Measurements from ENCODE around the gene LTV1. TPM values are rescaled to one million over a fixed set of nuclear protein-coding genes. Genes with fewer than 3 reads are reported as not detected.

The LTV1 gene
- total and polyA plus RNA-seq, 4 donors, result 14.0 to 25.5 (median 21.8) TPM

DNA sequence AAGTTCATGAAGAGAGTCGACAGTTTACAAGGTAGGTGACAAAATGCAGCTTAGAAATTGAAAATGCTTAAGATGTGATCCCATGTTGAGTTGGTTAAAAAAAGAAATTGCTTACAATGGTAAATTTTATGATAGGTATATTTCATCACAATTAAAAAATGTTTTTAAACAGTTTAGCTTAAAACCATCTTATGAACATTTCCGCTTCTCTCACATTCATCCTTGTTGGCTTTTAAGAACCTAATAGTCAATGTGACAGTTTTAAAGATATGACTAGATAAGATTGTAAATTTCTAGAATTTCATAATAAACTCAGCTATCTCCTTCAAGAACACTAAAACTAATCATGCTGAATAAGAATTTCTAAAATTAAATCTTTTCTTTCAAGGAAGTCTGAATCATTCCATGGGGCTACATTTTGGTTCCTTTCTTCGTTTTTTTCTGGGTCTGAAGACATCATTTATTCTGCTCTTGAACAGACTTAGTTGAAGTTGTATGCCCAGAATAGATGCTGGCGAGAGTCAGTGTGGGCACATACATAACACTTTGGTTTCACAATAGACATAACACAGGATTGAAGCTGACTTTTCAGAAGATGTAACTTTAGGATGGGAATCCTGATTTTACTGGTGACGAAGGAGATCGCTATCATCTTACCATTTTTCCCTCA lies 35.9 kb upstream of the LTV1 start:
- WGBS (ENCODE audit: insufficient coverage), result 100% methylated on average over 1 of the region's 6 CpGs
- Histone ChIP-seq H3K4me1 (ENCODE audit: control insufficient read depth, insufficient read depth, low read length) (no peaks in the 10 kb centered on the region), H3K36me3 (ENCODE audit: control insufficient read depth, insufficient read depth, low read length) (no peaks in the 10 kb centered on the region), H3K9me3 (ENCODE audit: control insufficient read depth, insufficient read depth, low read length) (no peaks in the 10 kb centered on the region), H3K27ac (ENCODE audit: low read depth, low read length) (no peak overlapping the region), H3K27me3 (ENCODE audit: control insufficient read depth, insufficient read depth, low read length) (no peaks in the 10 kb centered on the region), H3K4me3 (ENCODE audit: low read depth, low read length) (no peak overlapping the region)
- DNase-seq (ENCODE audit: low read depth in 4 of 6, low spot score in 6 of 6), result no peak

DNA sequence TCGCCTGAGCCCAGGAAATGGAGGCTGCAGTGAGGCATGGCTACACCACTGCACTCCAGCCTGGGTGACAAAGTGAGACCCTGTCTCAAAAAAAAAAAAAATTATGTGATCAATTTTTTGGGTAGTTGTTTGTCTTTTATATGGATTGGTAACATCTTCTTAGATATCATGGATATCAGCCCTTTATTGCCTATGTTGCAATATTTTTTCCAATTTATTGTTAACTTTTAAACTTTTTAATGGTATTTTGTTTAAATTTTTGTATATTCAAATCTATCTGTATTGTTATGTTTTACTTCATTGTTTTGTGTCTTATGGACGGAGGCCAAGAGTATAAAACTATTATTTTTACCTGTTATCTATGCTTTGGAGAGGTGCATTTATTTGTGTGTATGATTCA lies 32.4 kb upstream of the LTV1 start:
- H3K27ac ChIP-seq (ENCODE audit: low read depth, low read length), result no peak overlapping the region
- 90% methylated on average over 1 of the region's 2 CpGs for WGBS (ENCODE audit: insufficient coverage)

DNA sequence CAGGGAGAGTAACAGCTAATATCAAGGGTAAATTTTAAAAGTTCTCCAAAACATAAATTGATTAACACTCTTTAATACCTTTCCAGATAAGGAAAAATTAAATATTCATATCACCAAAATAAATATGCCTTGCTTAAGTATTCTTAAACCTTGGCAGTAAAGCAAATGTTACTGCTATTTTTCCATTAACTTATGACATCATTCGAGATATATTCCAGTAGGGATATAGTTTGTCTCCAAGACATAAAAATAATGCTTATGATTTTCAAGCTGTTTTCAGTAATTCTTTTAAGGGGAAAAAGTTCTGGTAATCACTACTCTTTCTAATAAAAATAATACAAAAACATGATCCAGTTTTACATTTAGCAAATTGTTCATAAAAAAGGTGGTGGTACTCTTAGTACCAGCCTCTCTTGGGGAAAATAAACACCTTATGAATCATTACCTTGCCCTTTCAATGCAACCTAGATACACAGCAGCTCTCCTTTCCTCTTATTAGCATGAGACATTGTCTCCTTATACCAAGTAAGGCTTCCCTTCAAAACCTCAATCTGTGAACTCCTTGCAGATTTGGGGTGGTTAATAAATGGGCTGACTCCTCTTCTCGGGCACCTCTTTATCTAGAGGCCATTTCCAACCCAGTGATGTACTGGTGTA lies 31.5 kb upstream of the LTV1 start:
- no peaks in the 10 kb centered on the region for H3K27me3 ChIP-seq (ENCODE audit: control insufficient read depth, insufficient read depth, low read length)
- no peaks in the 10 kb centered on the region for H3K36me3 ChIP-seq (ENCODE audit: control insufficient read depth, insufficient read depth, low read length)
- no peak overlapping the region for H3K4me3 ChIP-seq (ENCODE audit: low read depth, low read length)
- no peaks in the 10 kb centered on the region for H3K4me1 ChIP-seq (ENCODE audit: control insufficient read depth, insufficient read depth, low read length)
- WGBS (ENCODE audit: insufficient coverage), result no CpG with 5 or more reads among the region's 2 CpGs
- no peak for DNase-seq (ENCODE audit: low read depth in 4 of 6, low spot score in 6 of 6)
- no peaks in the 10 kb centered on the region for H3K9me3 ChIP-seq (ENCODE audit: control insufficient read depth, insufficient read depth, low read length)
- no peak overlapping the region for H3K27ac ChIP-seq (ENCODE audit: low read depth, low read length)

More for the DNA sequence above, 32.4 kb upstream of the LTV1 start:
- Histone ChIP-seq H3K36me3 (ENCODE audit: control insufficient read depth, insufficient read depth, low read length) (no peaks in the 10 kb centered on the region), H3K27me3 (ENCODE audit: control insufficient read depth, insufficient read depth, low read length) (no peaks in the 10 kb centered on the region), H3K4me1 (ENCODE audit: control insufficient read depth, insufficient read depth, low read length) (no peaks in the 10 kb centered on the region), H3K9me3 (ENCODE audit: control insufficient read depth, insufficient read depth, low read length) (no peaks in the 10 kb centered on the region), H3K4me3 (ENCODE audit: low read depth, low read length) (no peak overlapping the region)
- DNase-seq (ENCODE audit: low read depth in 4 of 6, low spot score in 6 of 6), result no peak

DNA sequence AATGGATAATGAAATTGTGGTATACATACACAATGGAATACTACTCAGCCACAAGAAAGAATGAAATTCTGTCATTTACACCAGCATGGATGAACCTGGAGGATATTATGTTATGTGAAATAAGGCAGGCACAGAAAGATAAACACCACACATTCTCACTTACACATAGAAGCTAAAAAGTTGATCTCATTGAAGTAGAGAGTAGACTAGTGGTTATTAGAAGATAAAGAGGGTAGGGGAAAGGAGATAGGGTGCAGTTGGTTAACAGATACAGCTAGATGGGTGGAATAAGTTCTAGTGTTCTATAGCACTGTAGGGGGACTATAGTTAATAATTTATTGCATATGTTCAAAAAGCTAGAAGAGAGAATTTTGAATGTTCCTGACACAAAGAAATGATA lies 25.5 kb upstream of the LTV1 start:
- H3K4me1 ChIP-seq (ENCODE audit: control insufficient read depth, insufficient read depth, low read length), result no peaks in the 10 kb centered on the region
- no peak overlapping the region for H3K4me3 ChIP-seq (ENCODE audit: low read depth, low read length)
- no peak for DNase-seq (ENCODE audit: low read depth in 4 of 6, low spot score in 6 of 6)
- H3K27ac ChIP-seq (ENCODE audit: low read depth, low read length), result no peak overlapping the region
- no peaks in the 10 kb centered on the region for H3K36me3 ChIP-seq (ENCODE audit: control insufficient read depth, insufficient read depth, low read length)
- H3K9me3 ChIP-seq (ENCODE audit: control insufficient read depth, insufficient read depth, low read length), result no peaks in the 10 kb centered on the region
- H3K27me3 ChIP-seq (ENCODE audit: control insufficient read depth, insufficient read depth, low read length), result no peaks in the 10 kb centered on the region

DNA sequence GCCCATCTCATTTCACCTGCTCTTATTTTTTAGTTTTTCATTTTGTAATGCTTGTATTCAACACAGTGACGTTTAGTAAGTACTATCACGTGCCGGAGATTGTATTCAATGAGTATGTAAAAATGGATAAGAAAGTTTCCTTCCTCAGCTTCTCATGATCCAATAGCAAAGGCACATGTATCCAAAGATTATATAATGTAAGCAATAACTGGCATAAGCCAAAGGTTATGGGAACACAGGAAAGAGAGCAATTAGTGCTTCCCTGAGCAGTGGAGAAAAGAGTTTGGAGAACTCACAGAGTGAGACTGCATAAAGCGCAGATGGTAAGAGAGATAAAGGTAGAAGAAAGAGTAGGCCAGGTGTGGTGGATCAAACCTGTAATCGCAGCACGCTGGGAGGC lies 21.8 kb upstream of the LTV1 start:
- H3K27ac ChIP-seq (ENCODE audit: low read depth, low read length), result no peak overlapping the region
- no peaks in the 10 kb centered on the region for H3K27me3 ChIP-seq (ENCODE audit: control insufficient read depth, insufficient read depth, low read length)
- no peaks in the 10 kb centered on the region for H3K36me3 ChIP-seq (ENCODE audit: control insufficient read depth, insufficient read depth, low read length)
- no peak overlapping the region for H3K4me3 ChIP-seq (ENCODE audit: low read depth, low read length)
- 100% methylated on average over 1 of the region's 6 CpGs for WGBS (ENCODE audit: insufficient coverage)
- DNase-seq (ENCODE audit: low read depth in 4 of 6, low spot score in 6 of 6), result no peak
- no peaks in the 10 kb centered on the region for H3K4me1 ChIP-seq (ENCODE audit: control insufficient read depth, insufficient read depth, low read length)
- no peaks in the 10 kb centered on the region for H3K9me3 ChIP-seq (ENCODE audit: control insufficient read depth, insufficient read depth, low read length)

DNA sequence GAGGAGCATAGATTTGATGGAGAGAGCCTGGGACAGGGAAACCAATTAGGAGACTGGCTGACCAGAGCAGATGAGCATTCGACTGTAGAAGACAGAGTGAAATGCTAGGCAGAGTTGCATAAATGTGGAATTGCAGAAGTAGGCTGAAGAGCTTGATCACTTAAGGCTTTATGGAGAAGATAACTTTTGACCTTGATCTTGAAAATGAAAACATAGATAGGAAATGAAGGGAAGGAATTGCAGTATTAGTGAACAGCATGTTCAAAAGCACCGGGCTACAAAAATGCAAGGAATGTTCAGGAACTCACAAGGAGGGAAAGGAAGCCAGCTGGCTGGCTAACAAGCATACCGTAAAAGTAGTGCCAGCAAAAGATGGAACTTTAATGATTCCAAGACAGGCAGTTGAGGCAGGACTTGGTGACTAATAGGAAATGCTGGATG lies 20.5 kb upstream of the LTV1 start:
- Histone ChIP-seq H3K36me3 (ENCODE audit: control insufficient read depth, insufficient read depth, low read length) (no peaks in the 10 kb centered on the region), H3K27ac (ENCODE audit: low read depth, low read length) (no peak overlapping the region), H3K9me3 (ENCODE audit: control insufficient read depth, insufficient read depth, low read length) (no peaks in the 10 kb centered on the region), H3K4me1 (ENCODE audit: control insufficient read depth, insufficient read depth, low read length) (no peaks in the 10 kb centered on the region), H3K4me3 (ENCODE audit: low read depth, low read length) (no peak overlapping the region), H3K27me3 (ENCODE audit: control insufficient read depth, insufficient read depth, low read length) (no peaks in the 10 kb centered on the region)
- 62% methylated on average over 3 of the region's 3 CpGs for WGBS (ENCODE audit: insufficient coverage)
- no peak for DNase-seq (ENCODE audit: low read depth in 4 of 6, low spot score in 6 of 6)

DNA sequence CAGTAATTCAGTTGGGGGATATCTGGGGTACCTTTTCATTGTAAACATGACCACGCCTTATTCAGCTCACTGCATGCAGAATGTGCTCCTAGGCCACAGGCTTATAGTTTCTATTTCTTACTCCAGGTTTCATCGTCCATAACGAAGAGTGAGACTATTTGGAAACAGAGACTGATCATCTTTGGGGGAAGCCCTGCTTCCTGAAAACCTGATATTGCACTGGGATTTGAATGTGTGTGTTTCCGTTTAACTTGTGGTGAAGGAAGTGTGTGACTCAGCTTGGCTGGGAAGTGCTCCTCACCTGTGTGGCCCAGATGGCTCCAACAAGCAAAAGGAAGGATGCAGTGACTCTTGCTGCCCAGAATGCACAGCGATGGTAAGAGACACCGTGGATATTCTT lies 19.6 kb upstream of the LTV1 start:
- WGBS (ENCODE audit: insufficient coverage), result 94% methylated on average over 3 of the region's 6 CpGs
- no peak for DNase-seq (ENCODE audit: low read depth in 4 of 6, low spot score in 6 of 6)

DNA sequence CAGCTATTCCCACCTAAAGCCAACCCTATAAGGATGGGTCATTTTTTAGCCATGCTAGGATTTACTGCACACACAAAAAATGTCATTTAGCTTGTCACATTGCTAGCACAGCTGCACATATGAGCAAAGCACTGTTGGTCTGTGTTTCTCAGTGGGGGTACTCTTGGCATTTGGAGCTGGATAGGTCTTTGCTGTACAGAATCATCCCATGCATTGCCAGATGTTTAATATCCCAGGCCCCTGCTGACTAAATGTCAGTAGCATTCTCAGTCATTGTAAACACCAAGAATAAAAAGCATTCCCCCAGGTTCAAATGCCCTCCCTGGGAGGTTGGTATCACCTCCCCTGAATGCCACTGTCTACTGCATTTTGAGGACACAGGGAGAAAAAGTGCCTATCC lies 14.6 kb upstream of the LTV1 start:
- Histone ChIP-seq H3K27ac (ENCODE audit: low read depth, low read length) (no peak overlapping the region), H3K36me3 (ENCODE audit: control insufficient read depth, insufficient read depth, low read length) (no peaks in the 10 kb centered on the region), H3K9me3 (ENCODE audit: control insufficient read depth, insufficient read depth, low read length) (no peaks in the 10 kb centered on the region), H3K4me3 (ENCODE audit: low read depth, low read length) (no peak overlapping the region), H3K27me3 (ENCODE audit: control insufficient read depth, insufficient read depth, low read length) (no peaks in the 10 kb centered on the region), H3K4me1 (ENCODE audit: control insufficient read depth, insufficient read depth, low read length) (no peaks in the 10 kb centered on the region)
- peak in 3 of 6 donors; percentile 5 to 83 (median 9) for DNase-seq (ENCODE audit: low read depth in 4 of 6, low spot score in 6 of 6)

More for the DNA sequence above, 19.6 kb upstream of the LTV1 start:
- Histone ChIP-seq H3K27me3 (ENCODE audit: control insufficient read depth, insufficient read depth, low read length) (no peaks in the 10 kb centered on the region), H3K9me3 (ENCODE audit: control insufficient read depth, insufficient read depth, low read length) (no peaks in the 10 kb centered on the region), H3K4me3 (ENCODE audit: low read depth, low read length) (no peak overlapping the region), H3K27ac (ENCODE audit: low read depth, low read length) (no peak overlapping the region), H3K36me3 (ENCODE audit: control insufficient read depth, insufficient read depth, low read length) (no peaks in the 10 kb centered on the region), H3K4me1 (ENCODE audit: control insufficient read depth, insufficient read depth, low read length) (no peaks in the 10 kb centered on the region)

DNA sequence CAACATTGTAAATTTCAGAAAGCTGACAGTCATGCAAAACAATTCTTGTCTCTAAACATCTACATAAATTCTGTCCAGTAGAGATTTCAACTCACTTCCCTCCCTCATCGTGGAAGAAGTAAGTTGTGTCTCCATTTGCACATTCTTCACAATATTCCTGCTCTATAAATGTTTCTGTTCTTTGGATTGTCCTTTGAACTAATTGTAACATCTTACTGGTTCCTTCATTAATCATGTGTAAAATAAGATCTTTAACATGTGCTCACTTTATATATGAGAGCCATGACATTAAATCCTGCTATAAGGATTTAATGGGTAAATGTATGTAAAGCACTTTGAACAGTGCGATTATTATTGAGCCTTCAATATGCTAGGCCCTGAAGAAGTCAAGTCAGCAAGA lies 7.0 kb upstream of the LTV1 start:
- DNase-seq (ENCODE audit: low read depth in 4 of 6, low spot score in 6 of 6), result no peak
- Histone ChIP-seq H3K36me3 (ENCODE audit: control insufficient read depth, insufficient read depth, low read length) (no peaks in the 10 kb centered on the region), H3K4me1 (ENCODE audit: control insufficient read depth, insufficient read depth, low read length) (no peaks in the 10 kb centered on the region), H3K4me3 (ENCODE audit: low read depth, low read length) (no peak overlapping the region), H3K27ac (ENCODE audit: low read depth, low read length) (no peak overlapping the region), H3K27me3 (ENCODE audit: control insufficient read depth, insufficient read depth, low read length) (no peaks in the 10 kb centered on the region), H3K9me3 (ENCODE audit: control insufficient read depth, insufficient read depth, low read length) (no peaks in the 10 kb centered on the region)
- no CpG with 5 or more reads among the region's 2 CpGs for WGBS (ENCODE audit: insufficient coverage)

DNA sequence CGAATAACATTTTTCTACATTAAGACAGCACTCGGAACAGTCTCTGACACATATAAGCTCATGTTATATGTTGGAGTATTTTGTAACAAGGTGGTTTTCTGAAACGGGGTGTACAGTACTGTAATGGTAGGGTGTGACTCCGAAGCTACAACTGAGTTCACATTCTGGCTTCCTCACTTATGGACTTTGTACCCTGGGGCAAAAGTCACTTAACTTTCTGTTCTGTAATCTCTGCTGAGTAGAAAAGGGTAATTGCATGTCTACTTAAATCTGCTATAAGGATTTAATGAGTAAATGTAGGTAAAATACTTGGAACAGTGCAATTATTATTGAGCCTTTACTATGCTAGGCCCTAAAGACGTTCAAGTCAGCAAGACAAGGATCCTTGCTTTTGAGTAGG lies 4.7 kb upstream of the LTV1 start:
- no peak overlapping the region for H3K27ac ChIP-seq (ENCODE audit: low read depth, low read length)
- no peak overlapping the region for H3K4me3 ChIP-seq (ENCODE audit: low read depth, low read length)
- no peaks in the 10 kb centered on the region for H3K9me3 ChIP-seq (ENCODE audit: control insufficient read depth, insufficient read depth, low read length)
- peaks cover under 1% of the 10 kb centered on the region for H3K36me3 ChIP-seq (ENCODE audit: control insufficient read depth, insufficient read depth, low read length)
- no peak for DNase-seq (ENCODE audit: low read depth in 4 of 6, low spot score in 6 of 6)
- no peaks in the 10 kb centered on the region for H3K27me3 ChIP-seq (ENCODE audit: control insufficient read depth, insufficient read depth, low read length)
- peaks cover 3% of the 10 kb centered on the region for H3K4me1 ChIP-seq (ENCODE audit: control insufficient read depth, insufficient read depth, low read length)
- 88% methylated on average over 2 of the region's 5 CpGs for WGBS (ENCODE audit: insufficient coverage)
